Measurements from ENCODE around the gene PRRT3. TPM values are rescaled to one million over a fixed set of nuclear protein-coding genes. Genes with fewer than 3 reads are reported as not detected.
"Not testable (repeated sequence)": the region's sequence is repeated elsewhere in the genome, so short reads cannot be mapped to it uniquely, and the experiment has no call there.

The PRRT3 gene
- total RNA-seq, 1 donor from 2014 or later, result 3.0 TPM

DNA sequence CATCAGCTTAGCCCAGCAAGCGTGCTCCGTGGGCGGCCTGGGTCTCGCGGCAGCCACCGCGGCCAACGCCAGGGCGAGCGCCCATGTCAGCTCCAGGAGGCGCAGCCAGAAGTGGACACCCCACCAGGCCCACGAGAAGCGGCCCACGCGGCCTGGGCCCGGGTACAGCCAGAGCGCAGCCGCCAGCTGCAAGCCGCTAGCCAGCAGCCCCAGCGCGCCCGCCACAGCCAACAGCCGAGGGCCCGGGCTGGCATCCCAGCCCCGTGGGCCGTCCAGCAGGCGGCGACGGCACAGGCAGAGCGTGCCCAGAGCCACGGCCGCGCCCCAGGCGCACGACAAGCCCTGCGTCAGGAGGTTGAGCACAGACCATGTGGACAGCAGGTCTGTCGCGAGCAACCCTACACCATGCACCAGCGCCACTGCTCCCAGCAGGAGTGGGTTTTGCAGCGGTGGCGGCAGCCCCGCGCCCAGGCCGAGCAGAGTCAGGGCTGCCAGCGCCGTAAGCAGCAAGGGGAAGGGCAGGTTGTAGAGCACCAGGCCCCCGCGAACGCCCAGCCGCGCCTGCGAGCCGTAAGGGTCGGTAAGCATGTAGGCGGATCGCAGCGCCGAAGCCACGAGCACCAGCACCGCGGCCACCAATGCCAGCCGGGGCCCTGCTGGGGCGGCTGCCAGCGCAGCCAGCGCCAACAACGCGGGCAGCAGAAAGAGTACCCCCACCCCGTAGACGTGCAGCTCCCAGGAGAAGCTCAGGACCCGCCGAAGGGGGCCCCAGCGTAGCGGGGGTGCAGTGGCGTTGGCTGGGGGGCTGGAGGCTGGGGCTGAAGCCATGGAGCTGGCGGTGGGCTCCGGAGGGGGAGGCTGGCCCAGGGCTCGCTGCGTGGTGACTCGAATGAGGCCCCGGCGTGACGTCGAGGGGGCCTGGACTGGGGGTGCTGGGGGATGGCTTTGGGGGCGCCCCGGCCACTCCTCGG, 4.9 kb downstream of the PRRT3 start:
- DNase-seq (ENCODE audit: low read depth), result peak; percentile 30

DNA sequence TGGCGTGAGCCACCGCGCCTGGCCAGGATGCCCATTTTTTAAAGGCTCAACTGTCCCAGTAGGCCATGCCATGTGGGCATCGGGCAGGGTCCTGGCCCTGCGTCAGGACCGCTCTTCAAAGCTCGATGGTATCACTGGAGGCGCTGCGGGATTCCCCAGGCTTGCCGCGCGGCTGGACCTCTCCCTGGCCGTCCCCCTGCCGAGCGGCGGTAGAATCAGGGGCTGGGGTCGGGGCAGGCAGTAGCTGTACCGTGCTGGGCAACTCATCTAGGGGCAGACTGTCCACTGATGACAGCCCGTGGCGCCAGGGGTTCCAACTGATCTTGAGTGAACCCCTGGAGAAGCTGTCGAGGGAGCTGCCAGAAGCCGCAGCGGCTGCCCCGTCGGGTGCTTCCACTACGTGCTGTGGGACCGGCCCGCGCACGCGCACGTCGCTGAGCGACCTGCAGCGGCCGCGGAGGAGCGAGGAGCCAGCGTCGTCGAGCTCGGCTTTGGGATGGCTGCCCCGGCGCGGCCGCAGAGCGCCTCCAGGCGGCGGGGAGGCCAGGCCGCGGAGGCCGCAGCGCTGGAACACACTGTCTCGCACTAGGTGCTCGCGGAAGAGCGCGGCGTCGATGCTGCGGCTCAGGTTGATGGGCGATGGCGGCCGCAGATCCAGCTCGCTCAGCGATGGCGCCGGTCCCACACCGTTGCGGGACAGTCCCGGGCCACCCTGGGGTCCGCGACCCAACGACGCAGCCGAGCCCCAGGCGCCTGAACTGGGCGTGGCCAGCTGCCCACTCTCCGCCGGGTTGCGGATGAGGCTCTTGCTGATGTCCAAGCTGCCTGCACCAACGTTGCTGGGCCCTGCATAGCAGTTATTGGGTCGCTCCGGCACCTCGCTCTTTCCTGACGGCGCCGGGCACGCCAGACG, 5.8 kb downstream of the PRRT3 start:
- DNase-seq (ENCODE audit: low read depth), result peak; percentile 69

DNA sequence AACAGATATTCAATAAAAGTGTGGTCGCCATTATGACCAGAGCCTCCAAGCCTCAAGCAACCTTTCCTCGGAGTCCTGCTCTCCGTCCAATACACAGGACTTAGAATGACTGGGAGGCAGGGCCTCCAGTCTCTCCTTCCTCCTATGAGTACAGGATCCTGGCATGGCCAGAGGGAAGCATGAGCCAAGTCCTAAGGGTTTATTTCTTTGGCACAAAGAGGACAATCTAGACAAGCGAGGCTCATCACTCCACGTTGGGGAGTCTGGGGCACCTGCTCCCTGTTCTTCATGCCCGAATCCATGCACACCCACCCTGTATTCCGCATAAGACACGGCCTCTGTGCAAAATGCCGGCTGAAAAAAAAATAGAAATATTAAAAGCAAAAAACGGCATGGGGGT, 6.8 kb downstream of the PRRT3 start:
- no peak for DNase-seq (ENCODE audit: low read depth)

DNA sequence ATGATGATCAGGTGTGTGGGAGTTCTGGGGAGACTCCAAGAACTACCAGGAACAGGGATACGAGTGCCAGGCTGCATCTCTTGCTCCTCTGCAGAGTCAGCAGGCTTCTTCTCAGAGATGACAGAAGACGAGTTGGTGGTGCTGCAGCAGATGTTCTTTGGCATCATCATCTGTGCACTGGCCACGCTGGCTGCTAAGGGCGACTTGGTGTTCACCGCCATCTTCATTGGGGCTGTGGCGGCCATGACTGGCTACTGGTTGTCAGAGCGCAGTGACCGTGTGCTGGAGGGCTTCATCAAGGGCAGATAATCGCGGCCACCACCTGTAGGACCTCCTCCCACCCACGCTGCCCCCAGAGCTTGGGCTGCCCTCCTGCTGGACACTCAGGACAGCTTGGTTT, 7.9 kb downstream of the PRRT3 start:
- DNase-seq (ENCODE audit: low read depth), result no peak

DNA sequence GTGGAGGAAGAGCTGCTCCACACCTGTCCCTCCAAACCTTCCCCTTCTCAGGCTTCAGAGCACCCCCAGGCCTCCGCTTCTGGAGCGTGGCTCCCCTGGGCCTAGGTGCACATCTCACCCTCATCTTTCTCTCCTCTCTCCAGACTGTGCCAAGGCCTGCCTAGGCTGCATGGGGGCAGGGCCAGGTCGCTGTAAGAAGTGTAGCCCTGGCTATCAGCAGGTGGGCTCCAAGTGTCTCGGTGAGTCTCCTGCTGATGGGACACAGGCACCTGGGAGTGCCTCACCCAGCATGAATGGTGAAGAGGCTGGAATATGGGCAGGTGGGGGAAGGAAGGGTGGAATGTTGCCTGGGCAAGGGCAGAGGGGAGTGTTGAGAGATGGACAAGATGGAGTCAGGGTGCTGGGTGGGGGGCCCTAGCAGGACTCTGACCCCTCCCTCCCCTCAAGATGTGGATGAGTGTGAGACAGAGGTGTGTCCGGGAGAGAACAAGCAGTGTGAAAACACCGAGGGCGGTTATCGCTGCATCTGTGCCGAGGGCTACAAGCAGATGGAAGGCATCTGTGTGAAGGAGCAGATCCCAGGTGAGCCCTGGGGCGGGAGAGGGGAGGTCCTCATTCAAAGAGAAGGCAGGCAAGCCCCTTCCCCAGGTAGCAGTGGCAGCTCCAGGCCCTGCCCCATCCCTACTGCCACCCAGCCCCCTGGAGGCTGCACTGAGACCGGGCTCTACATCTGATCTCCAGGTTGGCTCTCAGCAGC, 9.1 kb downstream of the PRRT3 start:
- no peak for DNase-seq (ENCODE audit: low read depth)

DNA sequence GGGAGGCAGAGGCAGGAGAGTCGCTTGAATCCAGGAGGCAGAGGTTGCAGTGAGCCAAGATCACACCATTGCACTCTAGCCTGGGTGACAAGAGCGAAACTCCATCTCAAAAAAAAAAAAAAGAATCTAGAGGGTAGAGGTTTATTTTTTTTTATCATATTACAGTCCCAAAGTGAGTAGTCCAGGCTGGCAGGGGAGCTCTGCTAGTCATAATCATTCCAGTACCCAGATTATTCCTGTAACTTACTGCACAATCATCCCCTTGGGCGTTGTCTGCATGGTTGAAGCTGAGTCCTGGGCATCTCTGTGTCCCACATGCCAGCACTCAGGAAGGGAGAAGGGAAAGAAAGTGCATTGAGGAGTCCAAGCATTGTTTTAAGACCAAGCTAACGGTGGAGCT, 10.0 kb downstream of the PRRT3 start:
- DNase-seq (ENCODE audit: low read depth), result no peak

DNA sequence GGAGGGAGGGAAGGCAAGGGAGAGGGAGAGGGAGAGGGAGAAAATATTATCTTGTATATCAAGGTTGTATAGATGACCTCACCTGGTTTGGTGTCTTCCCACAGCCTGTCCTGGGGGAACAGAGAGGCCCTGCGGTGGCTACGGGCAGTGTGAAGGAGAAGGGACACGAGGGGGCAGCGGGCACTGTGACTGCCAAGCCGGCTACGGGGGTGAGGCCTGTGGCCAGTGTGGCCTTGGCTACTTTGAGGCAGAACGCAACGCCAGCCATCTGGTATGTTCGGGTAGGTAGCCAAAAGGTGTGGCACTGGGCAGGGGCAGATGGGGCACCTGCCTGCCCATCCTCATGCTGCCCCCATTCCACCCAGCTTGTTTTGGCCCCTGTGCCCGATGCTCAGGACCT, 11.5 kb downstream of the PRRT3 start:
- DNase-seq (ENCODE audit: low read depth), result no peak

DNA sequence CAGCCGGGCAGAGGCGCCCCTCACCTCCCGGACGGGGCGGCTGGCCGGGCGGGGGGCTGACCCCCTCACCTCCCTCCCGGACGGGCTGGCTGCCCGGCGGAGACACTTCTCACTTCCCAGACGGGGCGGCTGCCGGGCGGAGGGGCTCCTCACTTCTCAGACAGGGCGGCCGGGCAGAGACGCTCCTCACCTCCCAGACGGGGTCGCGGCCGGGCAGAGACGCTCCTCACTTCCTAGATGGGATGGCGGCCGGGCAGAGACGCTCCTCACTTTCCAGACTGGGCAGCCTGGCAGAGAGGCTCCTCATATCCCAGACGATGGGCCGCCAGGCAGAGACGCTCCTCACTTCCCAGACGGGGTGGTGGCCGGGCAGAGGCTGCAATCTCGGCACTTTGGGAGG, 12.3 kb downstream of the PRRT3 start:
- not testable (repeated sequence) for DNase-seq (ENCODE audit: low read depth)

DNA sequence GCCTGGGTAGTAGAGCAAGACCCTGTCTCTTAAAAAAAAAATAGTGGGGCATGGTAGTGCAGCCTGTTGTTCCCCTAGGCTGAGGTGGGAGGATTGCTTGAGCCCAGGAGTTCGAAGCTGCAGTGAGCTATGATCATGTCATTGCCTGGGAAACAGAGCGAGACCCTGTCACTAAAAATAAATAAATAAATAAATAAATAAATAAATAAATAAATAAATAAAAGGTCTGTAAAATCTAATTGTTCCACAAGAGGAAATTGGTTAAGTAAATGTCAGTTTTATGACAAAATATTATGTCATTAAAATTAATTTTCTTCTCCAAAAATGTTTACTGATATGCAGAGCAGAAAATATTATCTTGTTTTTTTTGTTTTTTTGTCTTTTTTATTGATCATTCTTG, 13.2 kb downstream of the PRRT3 start:
- DNase-seq (ENCODE audit: low read depth), result no peak

DNA sequence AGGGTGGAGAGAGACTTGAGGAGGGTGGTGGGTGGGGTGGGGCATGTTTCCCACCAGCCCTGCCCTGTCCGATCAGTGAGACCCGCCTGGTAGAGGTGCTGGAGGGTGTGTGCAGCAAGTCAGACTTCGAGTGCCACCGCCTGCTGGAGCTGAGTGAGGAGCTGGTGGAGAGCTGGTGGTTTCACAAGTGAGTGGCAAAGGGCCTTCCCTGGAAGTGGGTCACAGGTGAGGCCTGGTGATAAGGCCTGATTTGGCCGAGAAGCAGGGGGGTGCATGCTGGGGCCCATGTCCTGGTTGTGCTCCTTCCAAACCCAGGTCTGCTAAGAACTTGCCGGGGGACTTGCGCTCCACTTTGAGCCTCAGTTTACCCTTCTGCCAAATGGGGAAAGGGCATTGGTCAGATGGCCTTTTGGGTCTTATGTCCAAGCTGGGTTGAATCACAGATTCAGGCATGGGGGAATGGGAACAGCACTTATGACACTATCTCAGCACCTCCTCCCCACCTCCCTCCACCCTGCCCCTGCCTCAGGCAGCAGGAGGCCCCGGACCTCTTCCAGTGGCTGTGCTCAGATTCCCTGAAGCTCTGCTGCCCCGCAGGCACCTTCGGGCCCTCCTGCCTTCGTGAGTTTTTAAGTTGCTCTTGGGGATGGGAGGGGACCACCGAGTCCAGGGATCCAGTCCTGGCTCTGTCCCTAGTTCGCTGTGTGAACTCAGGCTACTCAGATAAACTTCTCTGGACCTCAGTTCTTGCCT, 14.5 kb downstream of the PRRT3 start:
- no peak for DNase-seq (ENCODE audit: low read depth)

DNA sequence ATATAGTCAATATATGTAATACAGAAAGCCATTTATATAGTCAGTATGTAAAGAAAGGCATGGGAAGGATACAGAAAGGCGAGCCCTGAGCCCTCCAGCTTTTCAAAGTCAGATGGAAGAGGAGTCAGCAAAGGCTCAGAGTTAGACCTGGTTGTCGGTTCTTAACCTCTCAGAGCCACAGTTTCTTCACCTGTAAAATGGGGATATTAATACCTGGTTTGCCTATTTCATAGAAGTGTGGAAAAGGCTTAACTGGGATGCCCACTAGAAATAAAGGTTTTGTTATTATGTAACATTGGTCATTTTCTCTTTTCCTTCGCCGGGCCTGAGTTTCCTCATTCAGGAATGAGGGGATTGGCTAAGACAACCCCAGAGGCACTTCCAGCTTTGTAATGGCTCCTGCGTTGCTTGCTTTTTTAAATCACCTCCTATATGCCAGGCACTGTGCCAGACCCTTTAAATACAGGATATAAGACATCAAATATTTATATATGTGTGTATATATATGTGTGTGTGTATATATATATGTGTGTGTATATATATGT, 16.2 kb downstream of the PRRT3 start:
- DNase-seq (ENCODE audit: low read depth), result no peak

DNA sequence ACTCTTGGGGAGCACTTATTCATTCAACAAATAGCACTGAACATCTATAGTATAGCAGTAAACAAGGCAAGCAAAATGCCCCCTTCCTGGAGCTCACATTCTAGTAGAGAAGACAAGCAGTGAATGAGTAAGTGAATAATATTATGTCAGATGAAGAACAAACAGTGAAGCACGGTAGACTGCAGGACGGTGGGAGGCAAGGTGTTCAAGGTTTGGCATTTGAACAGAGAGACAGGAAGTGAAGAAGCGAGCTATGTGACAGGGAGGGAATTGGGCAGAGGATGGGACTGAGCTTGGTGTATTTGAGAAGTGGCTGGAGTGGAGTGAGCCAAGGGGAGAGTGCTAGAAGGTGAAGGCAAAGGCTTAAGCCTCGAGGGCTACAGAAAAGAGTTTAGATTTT, 17.2 kb downstream of the PRRT3 start:
- no peak for DNase-seq (ENCODE audit: low read depth)

DNA sequence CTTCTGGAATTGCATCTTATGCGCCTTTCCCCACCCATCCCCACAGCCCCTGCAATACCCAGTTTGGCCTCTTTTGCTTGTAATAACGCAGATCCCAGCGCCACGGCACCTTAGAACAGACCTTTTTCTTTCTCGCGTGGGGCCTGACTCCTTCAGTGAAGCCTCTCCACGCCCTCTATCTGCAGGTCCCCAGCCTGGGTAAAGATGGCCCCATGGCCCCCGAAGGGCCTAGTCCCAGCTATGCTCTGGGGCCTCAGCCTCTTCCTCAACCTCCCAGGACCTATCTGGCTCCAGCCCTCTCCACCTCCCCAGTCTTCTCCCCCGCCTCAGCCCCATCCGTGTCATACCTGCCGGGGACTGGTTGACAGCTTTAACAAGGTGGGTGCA, 18.0 kb downstream of the PRRT3 start:
- DNase-seq (ENCODE audit: low read depth), result no peak

DNA sequence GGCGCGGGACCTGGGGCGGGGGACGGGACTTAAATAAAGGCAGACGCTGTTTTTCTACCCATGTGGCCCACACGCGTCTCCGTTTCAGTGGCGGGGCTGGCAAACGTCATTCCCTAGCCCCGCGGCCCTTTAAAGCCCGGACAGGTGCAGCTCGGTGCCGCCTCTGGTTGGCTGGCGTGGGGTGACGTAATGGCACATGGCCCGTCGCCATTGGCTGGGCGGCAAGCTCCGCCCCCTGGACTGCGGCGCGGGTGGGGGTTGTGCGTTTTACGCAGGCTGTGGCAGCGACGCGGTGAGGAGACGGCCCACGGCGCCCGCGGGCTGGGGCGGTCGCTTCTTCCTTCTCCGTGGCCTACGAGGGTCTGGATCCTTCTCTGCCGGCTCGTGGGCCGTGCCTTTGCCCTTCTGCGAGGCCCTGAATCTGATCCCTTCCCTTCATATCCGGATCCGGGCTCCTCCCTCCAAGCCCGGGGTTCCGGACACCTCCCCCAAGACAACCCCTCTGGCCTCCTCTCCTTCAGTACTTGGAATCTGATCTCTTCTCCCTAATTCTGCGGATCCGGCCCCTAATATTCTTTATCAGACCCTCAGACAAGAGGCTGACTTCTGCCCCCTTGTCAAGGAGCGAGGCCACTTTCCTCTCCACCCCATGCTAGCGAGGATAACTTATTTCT, 18.5 kb downstream of the PRRT3 start, which contains the start of gene CRELD1:
Gene CRELD1, plus strand, starts transcription at position 274 of the 674 bp plus-strand sequence. CDS start 605 bp downstream, outside the sequence.
- DNase-seq (ENCODE audit: low read depth), result peak; percentile 84

DNA sequence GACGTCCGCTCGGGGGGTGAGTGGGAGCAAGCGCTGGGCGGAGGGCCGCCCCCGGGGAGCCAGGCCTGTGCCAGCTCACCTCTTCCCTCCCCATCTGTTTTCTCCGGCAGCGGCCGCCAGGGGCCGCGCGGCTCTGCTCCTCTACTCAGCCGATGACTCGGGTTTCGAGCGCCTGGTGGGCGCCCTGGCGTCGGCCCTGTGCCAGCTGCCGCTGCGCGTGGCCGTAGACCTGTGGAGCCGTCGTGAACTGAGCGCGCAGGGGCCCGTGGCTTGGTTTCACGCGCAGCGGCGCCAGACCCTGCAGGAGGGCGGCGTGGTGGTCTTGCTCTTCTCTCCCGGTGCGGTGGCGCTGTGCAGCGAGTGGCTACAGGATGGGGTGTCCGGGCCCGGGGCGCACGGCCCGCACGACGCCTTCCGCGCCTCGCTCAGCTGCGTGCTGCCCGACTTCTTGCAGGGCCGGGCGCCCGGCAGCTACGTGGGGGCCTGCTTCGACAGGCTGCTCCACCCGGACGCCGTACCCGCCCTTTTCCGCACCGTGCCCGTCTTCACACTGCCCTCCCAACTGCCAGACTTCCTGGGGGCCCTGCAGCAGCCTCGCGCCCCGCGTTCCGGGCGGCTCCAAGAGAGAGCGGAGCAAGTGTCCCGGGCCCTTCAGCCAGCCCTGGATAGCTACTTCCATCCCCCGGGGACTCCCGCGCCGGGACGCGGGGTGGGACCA, 19.2 kb downstream of the PRRT3 start:
- peak; percentile 51 for DNase-seq (ENCODE audit: low read depth)

DNA sequence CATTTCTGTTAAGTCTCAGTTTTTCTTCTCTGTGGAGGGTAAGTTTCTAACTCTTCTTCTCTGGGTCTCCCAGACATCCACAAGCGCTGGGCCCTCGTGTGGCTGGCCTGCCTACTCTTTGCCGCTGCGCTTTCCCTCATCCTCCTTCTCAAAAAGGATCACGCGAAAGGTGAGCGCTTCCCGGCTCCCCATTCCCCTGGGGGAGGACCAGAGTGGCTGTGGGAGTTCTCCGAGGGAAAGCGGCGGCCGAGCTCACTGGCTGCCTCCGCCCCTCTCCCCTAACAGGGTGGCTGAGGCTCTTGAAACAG, 19.7 kb downstream of the PRRT3 start:
- DNase-seq (ENCODE audit: low read depth), result no peak

DNA sequence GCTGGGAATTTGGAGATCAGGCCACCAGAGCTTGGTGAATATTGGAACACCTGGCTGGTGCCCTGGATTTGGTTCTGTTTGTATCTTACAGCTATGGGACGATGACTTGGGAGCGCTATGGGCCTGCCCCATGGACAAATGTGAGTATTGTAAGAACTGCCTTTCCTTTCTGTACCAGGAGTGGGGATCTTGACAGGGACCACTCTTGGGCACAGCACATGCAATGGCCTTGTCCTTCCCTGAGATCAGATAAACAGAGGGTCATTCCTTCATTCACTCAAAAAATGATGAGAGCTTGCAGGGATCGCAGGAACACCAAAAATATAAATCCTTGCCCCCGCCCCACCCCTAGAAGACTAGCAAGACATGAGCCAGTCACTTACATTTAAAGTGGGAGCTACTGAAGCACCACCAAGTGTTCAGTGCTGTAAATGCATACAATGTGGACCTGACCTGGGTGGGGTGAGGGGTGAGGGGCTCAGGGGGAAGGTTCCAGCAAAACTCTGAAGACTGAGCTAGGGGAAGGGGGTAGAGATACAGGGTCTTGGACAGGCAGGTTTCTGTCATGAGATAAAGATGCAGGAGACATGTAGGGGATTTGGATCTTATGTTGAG, 21.3 kb downstream of the PRRT3 start:
- DNase-seq (ENCODE audit: low read depth), result no peak

DNA sequence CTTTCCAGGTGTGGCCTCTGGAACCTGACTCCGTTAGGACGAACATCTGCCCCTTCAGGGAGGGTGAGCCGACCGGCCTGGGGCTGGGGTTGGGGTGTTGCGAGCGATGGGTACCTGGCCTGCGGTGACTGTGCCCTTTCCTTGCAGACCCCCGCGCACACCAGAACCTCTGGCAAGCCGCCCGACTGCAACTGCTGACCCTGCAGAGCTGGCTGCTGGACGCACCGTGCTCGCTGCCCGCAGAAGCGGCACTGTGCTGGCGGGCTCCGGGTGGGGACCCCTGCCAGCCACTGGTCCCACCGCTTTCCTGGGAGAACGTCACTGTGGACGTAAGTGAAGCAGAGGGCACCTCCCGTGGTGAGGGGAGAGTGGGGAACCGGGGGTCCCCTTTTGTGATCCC, 24.1 kb downstream of the PRRT3 start:
- no peak for DNase-seq (ENCODE audit: low read depth)

Measured in renal cortical epithelial cell (primary cell).